ENCODE measurements around the gene PHC2. TPM values are rescaled to one million over a fixed set of nuclear protein-coding genes. Genes with fewer than 3 reads are reported as not detected.

The PHC2 gene, protein sequence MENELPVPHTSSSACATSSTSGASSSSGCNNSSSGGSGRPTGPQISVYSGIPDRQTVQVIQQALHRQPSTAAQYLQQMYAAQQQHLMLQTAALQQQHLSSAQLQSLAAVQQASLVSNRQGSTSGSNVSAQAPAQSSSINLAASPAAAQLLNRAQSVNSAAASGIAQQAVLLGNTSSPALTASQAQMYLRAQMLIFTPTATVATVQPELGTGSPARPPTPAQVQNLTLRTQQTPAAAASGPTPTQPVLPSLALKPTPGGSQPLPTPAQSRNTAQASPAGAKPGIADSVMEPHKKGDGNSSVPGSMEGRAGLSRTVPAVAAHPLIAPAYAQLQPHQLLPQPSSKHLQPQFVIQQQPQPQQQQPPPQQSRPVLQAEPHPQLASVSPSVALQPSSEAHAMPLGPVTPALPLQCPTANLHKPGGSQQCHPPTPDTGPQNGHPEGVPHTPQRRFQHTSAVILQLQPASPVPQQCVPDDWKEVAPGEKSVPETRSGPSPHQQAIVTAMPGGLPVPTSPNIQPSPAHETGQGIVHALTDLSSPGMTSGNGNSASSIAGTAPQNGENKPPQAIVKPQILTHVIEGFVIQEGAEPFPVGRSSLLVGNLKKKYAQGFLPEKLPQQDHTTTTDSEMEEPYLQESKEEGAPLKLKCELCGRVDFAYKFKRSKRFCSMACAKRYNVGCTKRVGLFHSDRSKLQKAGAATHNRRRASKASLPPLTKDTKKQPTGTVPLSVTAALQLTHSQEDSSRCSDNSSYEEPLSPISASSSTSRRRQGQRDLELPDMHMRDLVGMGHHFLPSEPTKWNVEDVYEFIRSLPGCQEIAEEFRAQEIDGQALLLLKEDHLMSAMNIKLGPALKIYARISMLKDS
- total RNA-seq (10 to 100 TPM; 21.8 to 58.8 (median 37.3) TPM), polyA plus RNA-seq (10 to 100 TPM; 45.2 to 62.1 TPM)

GRCh38 chr1:33430692-33431593 is at the start of gene PHC2:
PHC2 (minus strand) TSS chr1:33431095; CDS start chr1:33375539, 55,556 bp downstream.
- intact Hi-C loops (cut with DNase I) = no loop called here
- WGBS, 2 donors = 1% methylated on average over 50 to 91 of the region's 91 CpGs
- ATAC-seq (peak; percentile 96 to 98 (median 97)), FAIRE-seq (no peak), DNase-seq (peak; percentile 97 to 99 (median 98))
- Histone ChIP-seq H3K9me3 (no peaks in the 10 kb centered on the region), H3K36me3 (no peaks in the 10 kb centered on the region), H3K4me3 (peak within 1 kb of the TSS; percentile 31 to 91 (median 83)), H3K27me3 (no peaks in the 10 kb centered on the region), H3K27ac (peak within 1 kb of the TSS; percentile 25 to 51 (median 42)), H3K4me1 (peaks cover 5 to 14% (median 6%) of the 10 kb centered on the region in 3 donors)
- peak in 3 of 4 donors; percentile 19 to 31 (median 19) for TF ChIP-seq CTCF (IDR thresholded peaks at IDR 0.05)

DNA sequence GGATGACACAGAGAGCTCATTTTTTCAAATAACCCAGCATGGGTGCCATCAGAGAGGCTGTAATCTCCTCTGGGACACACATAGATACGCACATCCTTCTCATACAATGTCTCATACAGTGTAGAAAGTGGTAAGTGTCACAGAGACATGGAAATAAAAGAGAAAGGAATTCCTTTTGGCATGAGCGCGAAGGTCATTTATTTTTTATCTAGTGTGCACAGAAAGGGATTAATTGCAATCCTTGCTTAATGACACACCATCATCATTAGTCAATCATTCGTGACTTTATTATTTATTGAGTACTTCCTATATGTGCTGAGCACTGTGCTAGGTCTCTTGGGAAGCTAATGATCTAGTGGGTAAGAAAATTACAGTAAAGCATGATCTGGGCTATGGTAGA is 46.6 kb upstream of the PHC2 start:
- no peak overlapping the region for H3K4me3 ChIP-seq
- no peaks in the 10 kb centered on the region for H3K9me3 ChIP-seq
- no peak for ATAC-seq
- H3K4me1 ChIP-seq = peaks cover 0 to 7% (median 0%) of the 10 kb centered on the region in 3 donors
- H3K36me3 ChIP-seq = no peaks in the 10 kb centered on the region
- no peak for FAIRE-seq
- WGBS, 2 donors = 71 to 73% methylated on average over 4 of the region's 4 CpGs
- no peak for DNase-seq
- TF ChIP-seq CTCF (IDR thresholded peaks at IDR 0.05) = no peak
- no peak overlapping the region for H3K27ac ChIP-seq
- H3K27me3 ChIP-seq = no peaks in the 10 kb centered on the region
- intact Hi-C loops (cut with DNase I) = no loop called here

DNA sequence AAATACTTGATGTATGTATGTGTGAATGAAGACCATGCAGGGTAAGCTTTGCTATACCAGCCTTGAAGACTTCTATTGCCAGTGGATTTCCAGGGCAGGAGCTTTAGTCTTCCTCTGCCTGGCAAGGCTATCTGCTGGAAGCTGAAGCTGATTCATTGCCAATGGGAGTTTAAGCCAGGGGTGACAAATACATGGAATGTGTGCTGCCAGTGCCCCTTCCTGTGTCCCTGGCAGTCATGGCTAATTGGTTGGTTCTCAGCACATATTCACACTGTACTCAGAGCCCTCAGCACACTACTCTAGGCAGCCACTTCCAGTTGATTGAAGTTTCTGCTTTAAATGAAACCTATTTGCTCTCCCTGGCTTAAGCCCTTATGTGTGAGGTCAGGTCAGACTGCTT is 43.0 kb upstream of the PHC2 start:
- Histone ChIP-seq H3K36me3 (no peaks in the 10 kb centered on the region), H3K4me3 (no peak overlapping the region), H3K9me3 (no peaks in the 10 kb centered on the region), H3K27me3 (no peaks in the 10 kb centered on the region), H3K4me1 (peaks cover 0 to 7% (median 0%) of the 10 kb centered on the region in 3 donors), H3K27ac (no peak overlapping the region)
- intact Hi-C loops (cut with DNase I) = no loop called here
- ATAC-seq = no peak
- no peak for DNase-seq
- no peak for FAIRE-seq
- no peak for TF ChIP-seq CTCF (IDR thresholded peaks at IDR 0.05)

- FAIRE-seq (peak; percentile 71), ATAC-seq (peak; percentile 96 to 98 (median 97)), DNase-seq (peak; percentile 95 to 99 (median 97))
- H3K4me1 ChIP-seq = peaks cover 0 to 7% (median 0%) of the 10 kb centered on the region in 3 donors
- H3K27ac ChIP-seq = no peak within 1 kb of the TSS
- intact Hi-C loops (cut with DNase I) = no loop called here
- H3K9me3 ChIP-seq = no peaks in the 10 kb centered on the region
- WGBS, 2 donors = 1% methylated on average over 33 to 38 of the region's 38 CpGs
- H3K27me3 ChIP-seq = no peaks in the 10 kb centered on the region
- H3K36me3 ChIP-seq = no peaks in the 10 kb centered on the region
- peak within 1 kb of the TSS; percentile 1 to 45 (median 33) for H3K4me3 ChIP-seq
- no peak for TF ChIP-seq CTCF (IDR thresholded peaks at IDR 0.05)
Observed at GRCh38 chr1:33472269-33472980, 41.5 kb upstream of the PHC2 start, which contains the start of gene ZSCAN20. ZSCAN20 (plus strand) TSS chr1:33472645; CDS start chr1:33479289, 6,644 bp downstream.
